SU-DHL-6 (cell line): ENCODE measurements around the gene SFTPB.

ENCODE experiments used
- H2AFZ ChIP-seq: fragments of 200-600 bp; sonication (generic); 2 replicates; pipeline ENCODE4 v1.6.1; 2014; ENCODE audit warnings: low read depth, mild to moderate bottlenecking, moderate library complexity, mixed read lengths, antibody characterized with exemption, low read length; ENCODE audit not compliant: severe bottlenecking
- H3F3A ChIP-seq: fragments of 200-600 bp; shearing (Covaris generic); 2 replicates; pipeline ENCODE4 v1.6.0; 2016; ENCODE audit warnings: antibody characterized with exemption, mild to moderate bottlenecking; ENCODE audit not compliant: insufficient read depth
- H3K27ac ChIP-seq: fragments of 200-600 bp; sonication (generic); 2 replicates; pipeline ENCODE4 v1.5.1; 2016; ENCODE audit warnings: low read depth, mild to moderate bottlenecking, low read length, moderate library complexity, mixed read lengths
- H3K27me3 ChIP-seq: fragments of 200-600 bp; sonication (generic), shearing (Covaris generic); 2 replicates; pipeline ENCODE4 v1.6.0; 2014; ENCODE audit warnings: mild to moderate bottlenecking, low read length
- H3K36me3 ChIP-seq: fragments of 200-600 bp; sonication (generic); 2 replicates; pipeline ENCODE4 v1.6.1; 2014; ENCODE audit warnings: mild to moderate bottlenecking, low read length, mixed read lengths
- H3K4me2 ChIP-seq: fragments of 300-600, 200-600 bp; shearing (Covaris generic), sonication (generic); 2 replicates; pipeline ENCODE4 v1.6.0; 2014; ENCODE audit warnings: low read length, low read depth, mild to moderate bottlenecking; ENCODE audit not compliant: poor library complexity, severe bottlenecking
- H3K4me3 ChIP-seq: fragments of 200-600 bp; sonication (generic); 2 replicates; pipeline ENCODE4 v1.5.1; 2014; ENCODE audit warnings: antibody characterized with exemption, low read length, mild to moderate bottlenecking, mixed read lengths; ENCODE audit not compliant: insufficient read depth, poor library complexity, severe bottlenecking
- H3K79me2 ChIP-seq: fragments of 200-600 bp; sonication (generic); 2 replicates; pipeline ENCODE4 v1.6.1; 2014; ENCODE audit warnings: mild to moderate bottlenecking, low read length, moderate library complexity; ENCODE audit not compliant: insufficient read depth
- H3K9ac ChIP-seq: fragments of 200-600 bp; sonication (generic); 2 replicates; pipeline ENCODE4 v1.7.0; 2014; ENCODE audit warnings: mild to moderate bottlenecking, low read length
- H3K9me2 ChIP-seq: fragments of 200-600 bp; sonication (generic); replicated peaks from 2 replicates; pipeline ENCODE4 v1.6.1; 2014; ENCODE audit warnings: low read length; ENCODE audit not compliant: insufficient read depth
- H3K9me3 ChIP-seq: fragments of 200-600 bp; sonication (generic); 2 replicates; pipeline ENCODE4 v1.6.1; 2014; ENCODE audit warnings: low read length, mixed read lengths; ENCODE audit not compliant: insufficient read depth
- H4K20me1 ChIP-seq: fragments of 200-600 bp; sonication (generic); 2 replicates; pipeline ENCODE4 v1.6.1; 2014; ENCODE audit warnings: low read depth, mild to moderate bottlenecking, antibody characterized with exemption, low read length, moderate library complexity, mixed read lengths
- EZH2phosphoT487 ChIP-seq: fragments of 200-600 bp; sonication (generic), shearing (Covaris generic); conservative IDR thresholded peaks from 2 replicates; pipeline ENCODE4 v1.6.1; 2018; ENCODE audit warnings: mild to moderate bottlenecking, antibody characterized with exemption, low read length, moderate library complexity, mixed read lengths
- TF ChIP-seq, protein P1 (sequence below): fragments of 200-600 bp; sonication (generic); IDR thresholded peaks from one replicate; pipeline ENCODE4 v1.5.1; 2017; ENCODE audit warnings: antibody characterized with exemption, mild to moderate bottlenecking, low read length, moderate library complexity; ENCODE audit not compliant: insufficient read depth, poor library complexity, severe bottlenecking

SFTPB gene

DNA sequence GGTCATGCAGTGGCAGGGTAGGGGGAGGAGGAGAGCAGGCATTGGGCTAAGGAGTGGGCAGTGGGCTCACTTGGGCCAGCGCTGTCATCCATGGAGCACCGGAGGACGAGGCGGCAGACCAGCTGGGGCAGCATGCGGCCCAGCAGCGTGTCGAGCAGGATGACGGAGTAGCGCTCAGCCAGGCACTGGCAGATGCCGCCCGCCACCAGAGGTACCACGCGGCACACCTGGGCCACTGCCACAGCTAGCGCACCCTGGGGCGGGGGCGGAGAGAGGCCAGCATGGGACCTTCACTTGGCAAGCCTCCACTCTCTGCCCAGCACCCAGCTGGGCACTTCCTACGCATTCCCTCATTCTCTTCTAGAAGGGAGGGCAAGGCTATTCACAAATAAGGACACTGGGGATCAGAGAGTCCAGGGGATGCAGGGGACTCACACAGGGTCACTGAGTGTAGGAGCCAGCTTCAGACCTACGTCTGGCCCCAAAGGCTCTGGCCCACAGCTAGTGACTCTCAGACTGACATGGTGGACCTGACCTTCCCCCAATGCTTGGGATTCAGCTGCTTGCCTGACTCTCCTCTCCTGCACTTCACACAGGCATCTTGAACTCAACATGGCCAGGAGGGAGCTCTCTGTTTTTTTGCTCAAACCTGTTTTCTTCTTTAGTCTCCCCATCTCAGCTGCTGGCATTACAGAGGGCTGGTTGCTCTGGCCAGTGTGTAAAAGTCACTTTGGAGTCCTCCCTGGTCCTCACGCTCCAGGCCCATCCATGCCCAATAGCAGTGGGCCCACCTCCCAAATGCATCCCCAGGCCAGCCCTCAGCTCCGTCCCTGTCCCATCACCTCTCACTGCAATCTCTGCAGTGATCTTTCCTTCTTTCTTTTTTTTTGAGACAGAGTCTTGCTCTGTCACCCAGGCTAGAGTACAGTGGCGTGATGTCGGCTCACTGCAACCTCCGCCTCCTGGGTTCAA is 4.1 kb downstream of the SFTPB start:
- Histone ChIP-seq H3F3A (no peaks in the 10 kb centered on the region), H3K27ac (no peak overlapping the region), H3K36me3 (no peaks in the 10 kb centered on the region), H3K27me3 (no peaks in the 10 kb centered on the region), H3K9ac (no peak overlapping the region), H3K79me2 (no peaks in the 10 kb centered on the region), H3K9me2 (no peaks in the 10 kb centered on the region), H2AFZ (no peak overlapping the region), H3K9me3 (no peaks in the 10 kb centered on the region), H3K4me2 (no peak overlapping the region), H4K20me1 (no peaks in the 10 kb centered on the region), H3K4me3 (no peak overlapping the region)
- TF ChIP-seq, protein P1, sequence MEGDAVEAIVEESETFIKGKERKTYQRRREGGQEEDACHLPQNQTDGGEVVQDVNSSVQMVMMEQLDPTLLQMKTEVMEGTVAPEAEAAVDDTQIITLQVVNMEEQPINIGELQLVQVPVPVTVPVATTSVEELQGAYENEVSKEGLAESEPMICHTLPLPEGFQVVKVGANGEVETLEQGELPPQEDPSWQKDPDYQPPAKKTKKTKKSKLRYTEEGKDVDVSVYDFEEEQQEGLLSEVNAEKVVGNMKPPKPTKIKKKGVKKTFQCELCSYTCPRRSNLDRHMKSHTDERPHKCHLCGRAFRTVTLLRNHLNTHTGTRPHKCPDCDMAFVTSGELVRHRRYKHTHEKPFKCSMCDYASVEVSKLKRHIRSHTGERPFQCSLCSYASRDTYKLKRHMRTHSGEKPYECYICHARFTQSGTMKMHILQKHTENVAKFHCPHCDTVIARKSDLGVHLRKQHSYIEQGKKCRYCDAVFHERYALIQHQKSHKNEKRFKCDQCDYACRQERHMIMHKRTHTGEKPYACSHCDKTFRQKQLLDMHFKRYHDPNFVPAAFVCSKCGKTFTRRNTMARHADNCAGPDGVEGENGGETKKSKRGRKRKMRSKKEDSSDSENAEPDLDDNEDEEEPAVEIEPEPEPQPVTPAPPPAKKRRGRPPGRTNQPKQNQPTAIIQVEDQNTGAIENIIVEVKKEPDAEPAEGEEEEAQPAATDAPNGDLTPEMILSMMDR: no peak
- no peak for TF ChIP-seq EZH2phosphoT487

DNA sequence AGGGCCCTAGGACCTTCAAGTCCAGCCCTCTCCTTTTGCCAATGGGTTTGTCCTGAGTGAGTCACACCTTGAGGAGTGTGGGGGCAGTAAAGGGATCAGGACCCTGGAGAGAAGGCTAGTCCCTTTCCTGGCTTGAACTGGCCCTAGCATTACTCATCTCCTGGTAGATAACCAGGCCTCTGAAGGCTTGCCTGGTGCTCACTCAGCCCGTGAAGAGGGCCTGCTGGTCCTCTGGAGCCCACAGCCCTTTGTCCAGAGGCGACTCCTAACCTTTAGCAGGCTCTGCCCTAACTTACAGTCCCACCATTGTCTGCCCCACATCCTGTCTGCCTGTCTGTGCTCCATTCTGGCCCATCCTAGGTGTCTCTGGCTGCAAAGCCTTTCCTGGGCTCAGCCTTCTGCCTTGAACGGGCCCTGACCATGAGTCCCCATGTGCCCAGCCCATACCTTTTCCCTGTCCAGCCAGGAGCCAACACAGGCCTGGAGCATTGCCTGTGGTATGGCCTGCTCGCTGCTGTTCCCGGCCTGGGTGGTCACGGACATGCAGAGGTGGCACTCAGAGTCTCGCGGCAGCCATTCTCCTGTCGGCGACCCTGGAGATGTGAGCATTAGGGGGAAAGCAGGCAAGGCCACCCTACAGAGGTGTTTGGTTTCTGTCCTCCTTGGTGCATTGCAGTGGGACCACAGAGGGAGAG is 5.0 kb downstream of the SFTPB start:
- Histone ChIP-seq H2AFZ (no peak overlapping the region), H3K9me2 (no peaks in the 10 kb centered on the region), H3K4me2 (no peak overlapping the region), H3K4me3 (no peak overlapping the region), H3K27ac (no peak overlapping the region), H3K36me3 (no peaks in the 10 kb centered on the region), H3F3A (no peaks in the 10 kb centered on the region), H3K9ac (no peak overlapping the region), H3K27me3 (no peaks in the 10 kb centered on the region), H3K9me3 (no peaks in the 10 kb centered on the region), H4K20me1 (no peaks in the 10 kb centered on the region), H3K79me2 (no peaks in the 10 kb centered on the region)
- TF ChIP-seq EZH2phosphoT487: no peak

DNA sequence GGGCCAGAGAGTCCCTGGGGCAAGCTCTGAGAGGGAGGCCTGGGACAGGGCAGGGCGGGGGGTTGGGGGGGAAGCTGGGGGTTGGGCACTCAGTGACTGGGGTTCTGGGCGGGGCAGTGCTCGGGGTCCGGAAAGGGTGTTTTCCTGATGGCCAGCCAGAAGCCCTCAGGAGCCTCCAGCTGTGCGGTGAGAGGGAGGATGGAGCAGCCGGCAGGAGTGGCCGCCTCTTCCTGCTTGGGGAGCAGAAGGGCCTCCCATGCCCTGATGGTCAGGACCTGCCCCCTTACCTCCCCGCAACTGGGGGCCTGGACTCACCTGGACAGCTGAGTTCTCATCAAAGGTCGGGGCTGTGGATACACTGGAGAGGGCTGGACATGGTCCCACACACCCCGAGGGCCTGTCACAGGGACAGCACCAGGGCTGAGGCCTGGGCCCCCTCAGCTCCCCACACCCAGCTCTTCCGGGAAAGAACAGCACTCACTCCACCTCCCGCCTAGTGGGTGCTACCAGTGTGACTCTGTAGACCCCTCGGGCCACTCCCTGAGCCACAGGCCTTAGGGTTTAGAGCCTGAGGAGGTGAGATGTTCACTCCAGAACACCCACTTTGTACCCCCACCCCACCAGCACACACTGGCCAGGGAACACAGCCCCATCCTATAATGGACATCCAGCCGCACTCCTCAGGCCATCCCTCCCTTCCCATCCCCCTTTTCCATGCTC is 6.7 kb downstream of the SFTPB start:
- Histone ChIP-seq H3F3A (no peaks in the 10 kb centered on the region), H3K4me2 (no peak overlapping the region), H3K36me3 (no peaks in the 10 kb centered on the region), H2AFZ (no peak overlapping the region), H3K79me2 (no peaks in the 10 kb centered on the region), H3K9me2 (no peaks in the 10 kb centered on the region), H4K20me1 (no peaks in the 10 kb centered on the region), H3K9ac (no peak overlapping the region), H3K27ac (no peak overlapping the region), H3K9me3 (no peaks in the 10 kb centered on the region), H3K4me3 (no peak overlapping the region), H3K27me3 (no peaks in the 10 kb centered on the region)
- TF ChIP-seq, protein P1: no peak
- no peak for TF ChIP-seq EZH2phosphoT487
